Measurements from ENCODE around the gene CADM2.

GRCh38 chr3:85298032-85298431 is 339.2 kb downstream of the CADM2 start:
- TF ChIP-seq POLR2A (IDR thresholded peaks at IDR 0.05; ENCODE audit: low read depth, low read length) (no peak), POLR2AphosphoS5 (IDR thresholded peaks at IDR 0.05; ENCODE audit: low read depth, low read length) (no peak)

All from GM12892 (cell line).